ENCODE measurements around the gene TROAP. TPM values are rescaled to one million over a fixed set of nuclear protein-coding genes. Genes with fewer than 3 reads are reported as not detected.

The TROAP gene
- total RNA-seq, 1 experiment from 2014 or later: 50.8 TPM

- peak; percentile 68 to 87 for DNase-seq (ENCODE audit: low read depth in 1 of 2, low spot score in 2 of 2)
- Histone ChIP-seq H3K27ac (no peak within 1 kb of the TSS), H3K4me1 (replicated peaks) (peaks cover 7% of the 10 kb centered on the region), H3K9me3 (replicated peaks) (no peaks in the 10 kb centered on the region), H3K36me3 (no peaks in the 10 kb centered on the region), H3K27me3 (replicated peaks) (peaks cover 10% of the 10 kb centered on the region), H3K4me3 (peak within 1 kb of the TSS; percentile 37)
These were observed 13.9 kb downstream of the TROAP start, which contains the start of gene C1QL4 for GRCh38 chr12:49336645-49337584. C1QL4 (minus strand) TSS chr12:49337188; CDS start chr12:49336477, 711 bp downstream.

- Histone ChIP-seq H3K27ac (no peak overlapping the region), H3K27me3 (replicated peaks) (peaks cover 21% of the 10 kb centered on the region)
- DNase-seq (ENCODE audit: low read depth in 1 of 2, low spot score in 2 of 2): no peak
These were observed 15.9 kb downstream of the TROAP start for GRCh38 chr12:49338830-49339463.

GRCh38 chr12:49339464-49339861 is 16.4 kb downstream of the TROAP start:
- peaks cover 25% of the 10 kb centered on the region for H3K4me1 ChIP-seq (replicated peaks)
- peaks cover 21% of the 10 kb centered on the region for H3K27me3 ChIP-seq (replicated peaks)
- DNase-seq (ENCODE audit: low read depth in 1 of 2, low spot score in 2 of 2): no peak
- H3K36me3 ChIP-seq: no peaks in the 10 kb centered on the region
- no peak overlapping the region for H3K4me3 ChIP-seq
- no peaks in the 10 kb centered on the region for H3K9me3 ChIP-seq (replicated peaks)
- no peak overlapping the region for H3K27ac ChIP-seq

More at GRCh38 chr12:49338830-49339463, 15.9 kb downstream of the TROAP start:
- no peak overlapping the region for H3K4me3 ChIP-seq
- H3K4me1 ChIP-seq (replicated peaks): peaks cover 24% of the 10 kb centered on the region
- H3K36me3 ChIP-seq: no peaks in the 10 kb centered on the region
- H3K9me3 ChIP-seq (replicated peaks): no peaks in the 10 kb centered on the region

GRCh38 chr12:49340095-49340870 is 17.2 kb downstream of the TROAP start:
- DNase-seq (ENCODE audit: low read depth in 1 of 2, low spot score in 2 of 2): no peak
- H3K36me3 ChIP-seq: no peaks in the 10 kb centered on the region
- H3K27me3 ChIP-seq (replicated peaks): peaks cover 24% of the 10 kb centered on the region
- no peaks in the 10 kb centered on the region for H3K9me3 ChIP-seq (replicated peaks)
- no peak overlapping the region for H3K4me3 ChIP-seq
- no peak overlapping the region for H3K27ac ChIP-seq
- peaks cover 25% of the 10 kb centered on the region for H3K4me1 ChIP-seq (replicated peaks)

GRCh38 chr12:49340971-49341776 is 18.1 kb downstream of the TROAP start:
- DNase-seq (ENCODE audit: low read depth in 1 of 2, low spot score in 2 of 2): no peak
- H3K4me3 ChIP-seq: no peak overlapping the region
- peaks cover 32% of the 10 kb centered on the region for H3K4me1 ChIP-seq (replicated peaks)
- H3K27ac ChIP-seq: no peak overlapping the region
- peaks cover 33% of the 10 kb centered on the region for H3K27me3 ChIP-seq (replicated peaks)
- H3K36me3 ChIP-seq: no peaks in the 10 kb centered on the region
- H3K9me3 ChIP-seq (replicated peaks): no peaks in the 10 kb centered on the region

GRCh38 chr12:49341777-49342065 is 18.7 kb downstream of the TROAP start:
- H3K36me3 ChIP-seq: no peaks in the 10 kb centered on the region
- no peak overlapping the region for H3K4me3 ChIP-seq
- H3K27me3 ChIP-seq (replicated peaks): peaks cover 33% of the 10 kb centered on the region
- peaks cover 33% of the 10 kb centered on the region for H3K4me1 ChIP-seq (replicated peaks)
- H3K27ac ChIP-seq: no peak overlapping the region
- no peaks in the 10 kb centered on the region for H3K9me3 ChIP-seq (replicated peaks)
- no peak for DNase-seq (ENCODE audit: low read depth in 1 of 2, low spot score in 2 of 2)

- Histone ChIP-seq H3K4me3 (peak overlapping the region; percentile 26), H3K27me3 (replicated peaks) (peaks cover 36% of the 10 kb centered on the region), H3K36me3 (no peaks in the 10 kb centered on the region), H3K4me1 (replicated peaks) (peaks cover 36% of the 10 kb centered on the region), H3K9me3 (replicated peaks) (no peaks in the 10 kb centered on the region; the same call in 1 of the 2 replicates), H3K27ac (no peak overlapping the region)
- peak; percentile 72 to 90 for DNase-seq (ENCODE audit: low read depth in 1 of 2, low spot score in 2 of 2)
These were observed 19.2 kb downstream of the TROAP start for GRCh38 chr12:49342066-49342913.

GRCh38 chr12:49342914-49343731 is 20.1 kb downstream of the TROAP start:
- Histone ChIP-seq H3K4me3 (peak overlapping the region; percentile 26), H3K27ac (no peak overlapping the region), H3K36me3 (no peaks in the 10 kb centered on the region), H3K27me3 (replicated peaks) (peaks cover 39% of the 10 kb centered on the region), H3K4me1 (replicated peaks) (peaks cover 44% of the 10 kb centered on the region), H3K9me3 (replicated peaks) (no peaks in the 10 kb centered on the region; the same call in 1 of the 2 replicates)
- no peak for DNase-seq (ENCODE audit: low read depth in 1 of 2, low spot score in 2 of 2)

- H3K27me3 ChIP-seq (replicated peaks): peaks cover 39% of the 10 kb centered on the region
- no peak for DNase-seq (ENCODE audit: low read depth in 1 of 2, low spot score in 2 of 2)
- peaks cover 50% of the 10 kb centered on the region for H3K4me1 ChIP-seq (replicated peaks)
- H3K4me3 ChIP-seq: no peak overlapping the region
- no peak overlapping the region for H3K27ac ChIP-seq
- H3K9me3 ChIP-seq (replicated peaks): no peaks in the 10 kb centered on the region; the same call in 1 of the 2 replicates
- no peaks in the 10 kb centered on the region for H3K36me3 ChIP-seq
These were observed 21.5 kb downstream of the TROAP start for GRCh38 chr12:49344486-49345050.

- Histone ChIP-seq H3K27ac (no peak overlapping the region), H3K9me3 (replicated peaks) (no peaks in the 10 kb centered on the region; the same call in 1 of the 2 replicates), H3K27me3 (replicated peaks) (peaks cover 39% of the 10 kb centered on the region), H3K4me1 (replicated peaks) (peaks cover 50% of the 10 kb centered on the region), H3K4me3 (no peak overlapping the region), H3K36me3 (no peaks in the 10 kb centered on the region)
- no peak for DNase-seq (ENCODE audit: low read depth in 1 of 2, low spot score in 2 of 2)
These were observed 22.2 kb downstream of the TROAP start for GRCh38 chr12:49345051-49345824.
